Measurements from ENCODE around the gene AATK. TPM values are rescaled to one million over a fixed set of nuclear protein-coding genes. Genes with fewer than 3 reads are reported as not detected.

AATK gene
- total RNA-seq, 1 donor from 2014 or later, result 1.4 TPM

- DNase-seq (ENCODE audit: low spot score), result peak; percentile 26
Observed at GRCh38 chr17:81114351-81115093, 51.5 kb downstream of the AATK start.

GRCh38 chr17:81113158-81113724 lies 52.8 kb downstream of the AATK start:
- no peak for DNase-seq (ENCODE audit: low spot score)

- DNase-seq (ENCODE audit: low spot score), result no peak
Observed at GRCh38 chr17:81112450-81112849, 53.6 kb downstream of the AATK start.

GRCh38 chr17:81111066-81111465 lies 55.0 kb downstream of the AATK start:
- DNase-seq (ENCODE audit: low spot score), result no peak

- no peak for DNase-seq (ENCODE audit: low spot score)
Observed at GRCh38 chr17:81110488-81111040, 55.5 kb downstream of the AATK start.

GRCh38 chr17:81109957-81110356 lies 56.1 kb downstream of the AATK start:
- no peak for DNase-seq (ENCODE audit: low spot score)

- no peak for DNase-seq (ENCODE audit: low spot score)
Observed at GRCh38 chr17:81108220-81108619, 57.8 kb downstream of the AATK start.

GRCh38 chr17:81106716-81107115 lies 59.3 kb downstream of the AATK start:
- DNase-seq (ENCODE audit: low spot score), result no peak

- no peak for DNase-seq (ENCODE audit: low spot score)
Observed at GRCh38 chr17:81103379-81103778, 62.6 kb downstream of the AATK start.

GRCh38 chr17:81102869-81103268 lies 63.2 kb downstream of the AATK start:
- DNase-seq (ENCODE audit: low spot score), result no peak

- no peak for DNase-seq (ENCODE audit: low spot score)
Observed at GRCh38 chr17:81102352-81102751, 63.7 kb downstream of the AATK start.

GRCh38 chr17:81101614-81102306 lies 64.3 kb downstream of the AATK start:
- peak; percentile 70 for DNase-seq (ENCODE audit: low spot score)

GRCh38 chr17:81100668-81101067 lies 65.4 kb downstream of the AATK start:
- DNase-seq (ENCODE audit: low spot score), result no peak

GRCh38 chr17:81099888-81100287 lies 66.1 kb downstream of the AATK start:
- no peak for DNase-seq (ENCODE audit: low spot score)

- DNase-seq (ENCODE audit: low spot score), result peak; percentile 17
Observed at GRCh38 chr17:81097943-81098308, 68.1 kb downstream of the AATK start.

GRCh38 chr17:81097134-81097942 lies 68.7 kb downstream of the AATK start:
- DNase-seq (ENCODE audit: low spot score), result peak; percentile 84

GRCh38 chr17:81096741-81097133 lies 69.3 kb downstream of the AATK start:
- DNase-seq (ENCODE audit: low spot score), result peak; percentile 19

- DNase-seq (ENCODE audit: low spot score), result no peak
Observed at GRCh38 chr17:81095383-81095762, 70.6 kb downstream of the AATK start.

- peak; percentile 95 for DNase-seq (ENCODE audit: low spot score)
Observed at GRCh38 chr17:81094509-81095382, 71.3 kb downstream of the AATK start.

- no peak for DNase-seq (ENCODE audit: low spot score)
Observed at GRCh38 chr17:81093619-81094508, 72.2 kb downstream of the AATK start.

All from umbilical cord (tissue), 2 donors.